Measurements from ENCODE around the gene DHRS3. TPM values are rescaled to one million over a fixed set of nuclear protein-coding genes. Genes with fewer than 3 reads are reported as not detected.

Gene DHRS3
- total and polyA plus RNA-seq, 2 of the 13 experiments (the other 11 are each of a cell fraction or from before 2014, with no cell fraction given): 48.5 to 90.5 TPM

DNA sequence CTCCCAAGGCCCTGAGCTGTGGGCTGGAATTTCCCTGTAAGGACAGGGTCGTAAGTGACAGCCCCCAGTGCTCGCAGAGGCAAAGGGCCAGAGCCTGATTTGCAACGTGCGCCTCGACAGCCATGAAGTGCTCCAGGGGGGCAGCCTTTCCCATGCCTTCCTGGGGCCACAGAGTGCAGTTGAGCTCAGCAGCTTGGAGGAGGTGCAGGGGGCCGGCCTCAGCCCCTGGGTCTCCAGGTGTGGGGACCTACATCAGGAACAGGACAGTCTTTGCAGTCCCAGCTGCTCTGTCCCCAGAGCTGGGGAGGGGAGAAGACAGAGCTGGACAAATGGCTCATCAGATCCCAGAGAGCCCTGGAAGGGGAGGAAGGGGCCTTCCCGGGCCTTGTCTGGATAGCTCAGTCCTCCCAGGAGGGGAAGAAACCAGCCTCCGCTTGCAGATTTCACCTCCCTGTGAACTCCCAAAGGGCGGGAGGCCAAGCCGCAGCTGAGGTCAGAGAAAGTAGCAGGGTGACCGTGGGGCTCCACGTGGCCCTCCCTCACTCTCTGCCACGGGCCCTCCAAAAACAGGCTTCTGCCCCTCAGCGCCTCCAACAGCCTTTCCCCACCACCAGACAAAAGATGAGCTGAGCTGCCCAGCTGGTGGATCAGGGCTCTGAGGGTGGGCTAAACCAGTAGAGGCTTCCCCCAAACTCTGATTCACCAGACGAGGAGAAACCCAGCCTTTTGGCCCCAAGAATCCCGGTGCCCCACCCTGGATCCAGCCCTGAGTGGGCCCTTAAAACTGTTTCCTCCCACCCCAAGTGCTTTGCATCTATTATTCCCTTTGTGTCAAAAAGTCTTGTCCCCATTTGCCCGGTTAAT lies 76.5 kb downstream of the DHRS3 start (continued):
- TF ChIP-seq ZNF362 (CRISPR knock-in tag; IDR thresholded peaks at IDR 0.05; ENCODE audit: borderline replicate concordance): no peak
- TF ChIP-seq TBX2 (CRISPR knock-in tag; IDR thresholded peaks at IDR 0.05; ENCODE audit: borderline replicate concordance): no peak
- TF ChIP-seq ATAD3A (CRISPR knock-in tag; IDR thresholded peaks at IDR 0.05): no peak
- TF ChIP-seq KDM5B (CRISPR knock-in tag; IDR thresholded peaks at IDR 0.05; ENCODE audit: borderline replicate concordance): peak; percentile 16; the same call in 1 of the 2 replicates
- no peak for TF ChIP-seq BRF2 (CRISPR knock-in tag; IDR thresholded peaks at IDR 0.05)
- TF ChIP-seq, protein P1, sequence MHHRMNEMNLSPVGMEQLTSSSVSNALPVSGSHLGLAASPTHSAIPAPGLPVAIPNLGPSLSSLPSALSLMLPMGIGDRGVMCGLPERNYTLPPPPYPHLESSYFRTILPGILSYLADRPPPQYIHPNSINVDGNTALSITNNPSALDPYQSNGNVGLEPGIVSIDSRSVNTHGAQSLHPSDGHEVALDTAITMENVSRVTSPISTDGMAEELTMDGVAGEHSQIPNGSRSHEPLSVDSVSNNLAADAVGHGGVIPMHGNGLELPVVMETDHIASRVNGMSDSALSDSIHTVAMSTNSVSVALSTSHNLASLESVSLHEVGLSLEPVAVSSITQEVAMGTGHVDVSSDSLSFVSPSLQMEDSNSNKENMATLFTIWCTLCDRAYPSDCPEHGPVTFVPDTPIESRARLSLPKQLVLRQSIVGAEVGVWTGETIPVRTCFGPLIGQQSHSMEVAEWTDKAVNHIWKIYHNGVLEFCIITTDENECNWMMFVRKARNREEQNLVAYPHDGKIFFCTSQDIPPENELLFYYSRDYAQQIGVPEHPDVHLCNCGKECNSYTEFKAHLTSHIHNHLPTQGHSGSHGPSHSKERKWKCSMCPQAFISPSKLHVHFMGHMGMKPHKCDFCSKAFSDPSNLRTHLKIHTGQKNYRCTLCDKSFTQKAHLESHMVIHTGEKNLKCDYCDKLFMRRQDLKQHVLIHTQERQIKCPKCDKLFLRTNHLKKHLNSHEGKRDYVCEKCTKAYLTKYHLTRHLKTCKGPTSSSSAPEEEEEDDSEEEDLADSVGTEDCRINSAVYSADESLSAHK (CRISPR knock-in tag; IDR thresholded peaks at IDR 0.05; ENCODE audit: borderline replicate concordance): no peak
- no peak for TF ChIP-seq ZNF761 (CRISPR knock-in tag; conservative IDR thresholded peaks at IDR 0.05)
- TF ChIP-seq, protein P2, sequence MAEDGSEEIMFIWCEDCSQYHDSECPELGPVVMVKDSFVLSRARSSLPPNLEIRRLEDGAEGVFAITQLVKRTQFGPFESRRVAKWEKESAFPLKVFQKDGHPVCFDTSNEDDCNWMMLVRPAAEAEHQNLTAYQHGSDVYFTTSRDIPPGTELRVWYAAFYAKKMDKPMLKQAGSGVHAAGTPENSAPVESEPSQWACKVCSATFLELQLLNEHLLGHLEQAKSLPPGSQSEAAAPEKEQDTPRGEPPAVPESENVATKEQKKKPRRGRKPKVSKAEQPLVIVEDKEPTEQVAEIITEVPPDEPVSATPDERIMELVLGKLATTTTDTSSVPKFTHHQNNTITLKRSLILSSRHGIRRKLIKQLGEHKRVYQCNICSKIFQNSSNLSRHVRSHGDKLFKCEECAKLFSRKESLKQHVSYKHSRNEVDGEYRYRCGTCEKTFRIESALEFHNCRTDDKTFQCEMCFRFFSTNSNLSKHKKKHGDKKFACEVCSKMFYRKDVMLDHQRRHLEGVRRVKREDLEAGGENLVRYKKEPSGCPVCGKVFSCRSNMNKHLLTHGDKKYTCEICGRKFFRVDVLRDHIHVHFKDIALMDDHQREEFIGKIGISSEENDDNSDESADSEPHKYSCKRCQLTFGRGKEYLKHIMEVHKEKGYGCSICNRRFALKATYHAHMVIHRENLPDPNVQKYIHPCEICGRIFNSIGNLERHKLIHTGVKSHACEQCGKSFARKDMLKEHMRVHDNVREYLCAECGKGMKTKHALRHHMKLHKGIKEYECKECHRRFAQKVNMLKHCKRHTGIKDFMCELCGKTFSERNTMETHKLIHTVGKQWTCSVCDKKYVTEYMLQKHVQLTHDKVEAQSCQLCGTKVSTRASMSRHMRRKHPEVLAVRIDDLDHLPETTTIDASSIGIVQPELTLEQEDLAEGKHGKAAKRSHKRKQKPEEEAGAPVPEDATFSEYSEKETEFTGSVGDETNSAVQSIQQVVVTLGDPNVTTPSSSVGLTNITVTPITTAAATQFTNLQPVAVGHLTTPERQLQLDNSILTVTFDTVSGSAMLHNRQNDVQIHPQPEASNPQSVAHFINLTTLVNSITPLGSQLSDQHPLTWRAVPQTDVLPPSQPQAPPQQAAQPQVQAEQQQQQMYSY (CRISPR knock-in tag; IDR thresholded peaks at IDR 0.05): no peak
- TF ChIP-seq, protein P3, sequence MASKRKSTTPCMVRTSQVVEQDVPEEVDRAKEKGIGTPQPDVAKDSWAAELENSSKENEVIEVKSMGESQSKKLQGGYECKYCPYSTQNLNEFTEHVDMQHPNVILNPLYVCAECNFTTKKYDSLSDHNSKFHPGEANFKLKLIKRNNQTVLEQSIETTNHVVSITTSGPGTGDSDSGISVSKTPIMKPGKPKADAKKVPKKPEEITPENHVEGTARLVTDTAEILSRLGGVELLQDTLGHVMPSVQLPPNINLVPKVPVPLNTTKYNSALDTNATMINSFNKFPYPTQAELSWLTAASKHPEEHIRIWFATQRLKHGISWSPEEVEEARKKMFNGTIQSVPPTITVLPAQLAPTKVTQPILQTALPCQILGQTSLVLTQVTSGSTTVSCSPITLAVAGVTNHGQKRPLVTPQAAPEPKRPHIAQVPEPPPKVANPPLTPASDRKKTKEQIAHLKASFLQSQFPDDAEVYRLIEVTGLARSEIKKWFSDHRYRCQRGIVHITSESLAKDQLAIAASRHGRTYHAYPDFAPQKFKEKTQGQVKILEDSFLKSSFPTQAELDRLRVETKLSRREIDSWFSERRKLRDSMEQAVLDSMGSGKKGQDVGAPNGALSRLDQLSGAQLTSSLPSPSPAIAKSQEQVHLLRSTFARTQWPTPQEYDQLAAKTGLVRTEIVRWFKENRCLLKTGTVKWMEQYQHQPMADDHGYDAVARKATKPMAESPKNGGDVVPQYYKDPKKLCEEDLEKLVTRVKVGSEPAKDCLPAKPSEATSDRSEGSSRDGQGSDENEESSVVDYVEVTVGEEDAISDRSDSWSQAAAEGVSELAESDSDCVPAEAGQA (IDR thresholded peaks at IDR 0.05; ENCODE audit: low read depth): no peak
- TF ChIP-seq, protein P3 (CRISPR knock-in tag; IDR thresholded peaks at IDR 0.05; ENCODE audit: borderline replicate concordance): no peak
- TF ChIP-seq FOSL1 (CRISPR knock-in tag; IDR thresholded peaks at IDR 0.05; ENCODE audit: borderline replicate concordance): no peak
- TF ChIP-seq AGO2 (optimal IDR thresholded peaks at IDR 0.05; ENCODE audit: low read depth, low read length): peak; percentile 24
